DMS114 treated with DMSO at 0.1 percent for 48 hours (cell line): ENCODE measurements around the gene ACTL10.

Source experiments
- DNase-seq: peaks from one replicate; lab custom pipeline; 2025; ENCODE audit not compliant: unreplicated experiment; lab: John Stamatoyannopoulos, UW

ACTL10 gene

DNA sequence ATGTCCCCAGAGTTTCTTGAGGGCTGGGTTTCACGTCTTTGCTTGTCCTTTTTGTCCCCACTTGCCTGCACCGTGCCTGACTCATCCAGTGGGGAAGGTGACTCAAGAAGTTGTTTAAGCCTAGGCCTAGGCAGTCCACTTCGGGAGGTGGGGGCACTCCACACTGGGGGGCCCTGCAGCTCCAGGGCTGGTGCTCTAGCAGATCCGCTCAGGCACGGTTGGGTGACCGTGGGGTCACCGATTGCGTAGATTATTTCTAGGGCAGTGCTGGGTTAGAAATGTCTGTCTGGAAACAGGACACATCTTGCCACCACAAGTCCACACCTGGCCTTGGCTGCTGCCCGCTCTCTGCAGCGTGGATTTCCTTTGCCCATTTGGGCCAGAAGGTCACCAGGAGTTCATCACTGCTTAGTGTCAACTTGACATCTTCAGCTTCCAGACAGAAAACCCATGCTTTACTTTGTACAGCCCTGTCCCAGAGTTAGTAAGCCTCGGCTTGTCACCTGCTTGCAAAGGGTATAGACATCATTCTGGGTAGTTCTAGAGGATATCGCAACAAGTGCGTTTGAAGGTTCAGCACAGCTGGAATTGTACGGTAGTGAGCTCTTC is 18.2 kb upstream of the ACTL10 start:
- DNase-seq, result no peak

DNA sequence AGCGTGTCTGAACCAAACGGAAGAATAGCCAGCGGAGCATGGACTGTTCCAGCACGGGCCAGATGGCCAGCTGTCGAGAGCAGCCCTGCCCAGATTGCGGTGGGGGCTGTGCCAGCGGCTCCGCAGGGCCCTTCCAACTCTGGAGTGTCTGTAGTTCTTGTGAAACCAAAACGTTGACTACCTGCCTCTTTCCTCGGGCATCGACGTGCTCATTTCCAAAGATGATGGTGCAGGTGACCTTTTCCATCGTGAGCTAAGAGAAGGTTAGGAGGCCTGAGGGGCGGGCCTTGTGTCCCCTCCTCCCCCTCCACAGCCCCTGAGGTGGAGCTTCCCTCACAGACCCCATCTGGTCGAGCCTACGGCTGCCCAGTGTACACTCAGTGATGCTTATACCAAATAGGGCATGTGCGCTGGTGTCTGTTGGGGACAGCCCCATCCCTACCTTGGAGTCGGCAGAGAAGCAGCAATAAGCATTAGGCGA is 17.5 kb upstream of the ACTL10 start:
- DNase-seq, result no peak

DNA sequence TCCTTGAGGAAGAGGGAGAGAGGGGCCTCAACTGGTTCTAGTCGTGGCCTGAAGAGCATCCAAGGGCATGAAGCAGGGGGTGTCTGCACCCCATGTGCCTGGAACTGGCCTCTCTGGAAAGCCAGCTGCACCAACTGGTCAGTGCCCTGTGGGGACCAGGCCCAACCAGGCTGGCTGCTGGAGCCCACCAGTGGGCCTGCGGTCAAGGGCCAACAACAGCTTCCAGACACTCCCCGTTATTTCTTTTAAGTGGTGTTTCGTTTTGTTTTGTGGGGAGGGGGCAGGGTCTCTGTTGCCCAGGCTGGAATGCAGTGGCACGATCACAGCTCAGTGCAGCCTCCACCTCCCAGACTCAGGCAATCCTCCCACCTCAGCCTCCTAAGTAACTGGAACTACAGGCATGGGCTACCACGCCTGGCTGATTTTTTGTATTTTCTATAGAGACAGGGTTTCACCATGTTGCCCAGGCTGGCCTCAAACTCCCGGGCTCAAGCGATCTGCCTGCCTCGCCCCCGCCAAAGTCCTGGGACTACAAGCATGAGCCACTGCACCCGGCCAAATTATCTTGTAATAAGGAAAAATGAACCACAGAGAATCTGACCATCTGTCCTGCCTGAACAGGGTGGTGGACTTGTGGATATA is 16.5 kb upstream of the ACTL10 start:
- no peak for DNase-seq

DNA sequence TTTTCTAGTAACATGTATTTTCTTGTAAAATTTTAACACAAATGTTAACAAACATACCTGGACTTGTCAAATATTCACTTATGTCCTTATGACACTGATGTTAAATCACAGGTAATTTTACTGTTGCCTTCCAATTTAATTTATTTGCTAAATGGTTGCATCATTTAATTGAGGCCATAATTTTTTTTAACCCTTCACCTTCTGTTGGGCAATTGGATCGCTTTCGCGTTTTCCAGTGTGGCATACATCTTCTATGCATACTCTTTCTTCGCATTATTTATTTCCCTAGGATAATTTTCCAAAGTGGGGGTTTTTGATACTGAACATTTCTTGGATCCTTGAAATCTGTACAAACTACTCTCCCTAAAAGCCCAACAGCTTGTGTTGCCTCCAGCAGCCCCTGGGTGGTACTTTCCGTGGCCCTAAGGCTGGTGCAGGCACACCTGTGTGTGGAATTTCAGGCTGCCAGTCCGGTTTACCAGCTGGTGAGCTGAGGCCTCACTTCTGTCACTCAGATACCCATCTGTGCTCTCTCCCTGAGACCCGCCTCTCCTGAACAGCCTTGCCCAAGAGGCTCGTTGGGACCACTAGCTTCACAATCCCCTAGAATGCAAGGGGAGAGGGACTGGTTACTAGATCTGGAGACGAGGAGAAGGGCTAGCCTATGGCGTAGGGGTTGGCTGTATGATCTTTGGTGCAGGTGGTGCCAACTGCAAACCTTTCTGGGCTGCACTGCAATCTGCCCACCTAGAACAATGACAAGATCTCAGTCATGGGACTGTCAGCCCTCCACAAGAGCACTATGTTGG is 15.8 kb upstream of the ACTL10 start:
- DNase-seq, result no peak

DNA sequence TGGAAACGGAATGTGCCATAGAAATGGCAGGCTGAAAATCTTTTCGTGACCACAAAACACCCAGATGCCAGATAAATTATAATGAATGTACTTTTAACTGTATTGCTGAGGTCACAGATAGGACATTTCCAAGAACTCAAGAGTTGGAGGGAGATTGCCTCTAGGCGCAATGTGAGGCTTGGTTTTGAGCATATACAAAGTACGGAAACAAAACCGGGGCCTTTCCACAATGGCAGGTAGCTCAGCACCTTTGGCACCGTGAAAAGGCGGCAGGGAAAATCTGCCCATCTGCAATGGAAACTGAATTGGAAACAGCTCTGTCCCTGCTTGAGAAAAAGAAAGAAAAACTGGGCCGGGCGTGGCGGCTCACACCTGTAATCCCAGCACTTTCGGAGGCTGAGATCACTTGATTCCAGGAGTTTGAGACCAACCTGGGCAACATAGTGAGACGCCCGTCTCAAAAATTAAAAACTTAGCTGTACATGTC is 15.1 kb upstream of the ACTL10 start:
- DNase-seq, result no peak

DNA sequence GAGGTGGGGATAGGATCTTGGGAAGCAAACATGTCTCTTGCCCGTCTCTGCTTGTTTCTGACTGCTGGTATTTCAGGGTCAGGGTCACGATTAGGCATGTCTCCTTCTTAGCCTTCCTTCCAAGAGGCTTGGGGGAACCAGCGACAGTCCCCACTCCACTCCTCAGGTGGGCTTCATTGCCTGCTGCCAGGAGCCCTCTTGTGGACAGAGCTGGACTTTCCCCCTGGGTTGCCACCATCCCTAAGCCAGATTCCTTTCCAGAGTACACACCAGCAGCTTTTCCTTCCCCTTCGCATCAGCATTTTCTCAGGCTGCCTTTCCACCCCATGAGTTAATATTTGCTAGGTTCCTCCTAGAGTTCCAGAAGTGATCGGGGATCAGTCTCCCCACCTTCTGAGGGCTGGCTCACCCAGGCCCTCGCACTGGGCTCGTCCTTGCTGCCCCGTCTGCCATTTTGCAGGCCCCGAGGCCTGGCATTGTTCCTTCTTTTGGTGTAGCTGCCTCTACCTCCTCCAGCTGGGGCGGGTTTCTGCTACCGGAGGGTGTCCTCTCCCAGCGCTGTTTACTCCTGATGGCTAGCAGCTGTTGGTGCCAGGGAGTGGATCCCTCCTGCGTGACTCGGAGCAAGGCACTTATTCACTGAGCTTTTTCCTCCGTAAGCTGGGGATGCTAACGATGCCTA is 13.4 kb upstream of the ACTL10 start:
- DNase-seq, result peak; percentile 54

DNA sequence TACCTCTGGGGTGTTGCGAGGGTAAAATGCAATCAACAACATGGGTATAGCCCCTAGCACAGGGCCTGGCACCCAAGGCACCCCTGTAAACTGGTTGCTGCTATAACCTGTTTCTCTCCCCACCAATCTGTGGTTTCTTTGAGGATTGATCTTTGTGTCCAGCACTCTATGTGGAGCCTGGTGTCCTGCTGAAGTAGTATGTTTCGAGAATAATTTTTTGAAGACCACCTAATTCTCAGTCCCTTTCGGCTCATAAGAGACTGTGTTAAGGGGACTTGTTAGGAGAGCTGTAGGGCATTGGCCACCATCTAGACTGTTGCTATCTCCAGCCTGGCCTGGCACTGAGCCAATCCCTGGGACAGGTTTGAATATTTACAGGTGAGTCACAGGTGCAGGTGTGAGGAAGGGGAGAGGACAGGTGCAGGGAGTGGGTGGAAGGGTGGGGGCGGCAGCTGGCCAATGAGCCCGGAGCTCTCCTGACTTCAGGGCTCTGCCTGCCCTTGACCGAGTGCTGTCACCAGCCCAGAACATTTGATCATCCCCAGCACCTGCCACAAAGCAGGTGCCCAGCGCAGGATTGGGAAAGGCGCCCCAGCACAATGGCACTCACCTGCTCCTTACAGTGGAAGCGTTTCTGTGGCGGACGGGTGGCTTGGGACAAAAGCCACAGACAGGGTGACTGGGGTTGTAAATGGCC is 12.7 kb upstream of the ACTL10 start:
- no peak for DNase-seq

DNA sequence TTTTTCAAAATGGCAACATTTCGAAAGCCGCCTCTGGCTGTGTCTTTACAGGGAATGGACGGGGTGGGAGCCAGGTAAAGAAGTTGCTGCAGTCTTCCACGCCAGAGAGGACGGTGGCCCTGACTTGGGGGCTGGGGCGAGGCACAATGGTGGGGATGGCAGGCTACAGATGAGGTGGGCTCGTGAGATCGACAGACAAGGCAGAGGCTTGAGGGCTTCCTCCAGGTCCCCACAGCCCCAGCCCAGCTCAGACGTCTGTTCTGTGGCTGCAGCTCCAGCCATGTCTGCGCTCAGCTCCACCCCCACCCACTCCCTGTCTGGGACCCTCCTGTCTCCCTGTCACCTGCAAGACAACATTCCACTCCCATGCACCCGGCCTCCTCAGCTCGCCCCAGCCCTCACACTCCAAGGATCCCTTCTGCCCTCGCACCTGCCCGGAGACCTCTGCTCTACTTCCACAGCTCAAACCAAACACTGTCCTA is 12.0 kb upstream of the ACTL10 start:
- DNase-seq, result no peak

DNA sequence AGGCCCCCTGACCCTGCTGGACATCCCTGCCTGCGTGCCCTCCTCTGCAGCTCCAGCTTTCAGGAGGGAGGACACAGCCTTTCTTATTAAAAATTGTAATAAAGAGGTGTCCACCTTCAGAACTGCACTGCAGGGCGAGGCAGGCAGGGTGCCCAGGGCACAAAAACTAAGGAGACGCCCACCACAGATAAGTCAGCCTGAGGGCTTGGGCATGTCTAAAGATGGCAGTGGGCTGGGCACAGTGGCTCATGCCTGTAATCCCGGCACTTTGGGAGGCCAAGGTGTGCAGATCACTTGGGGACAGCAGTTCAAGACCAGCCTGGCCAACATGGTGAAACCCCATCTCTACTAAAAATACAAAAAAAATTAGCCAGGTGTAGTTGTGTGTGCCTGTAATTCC is 11.6 kb upstream of the ACTL10 start:
- no peak for DNase-seq

DNA sequence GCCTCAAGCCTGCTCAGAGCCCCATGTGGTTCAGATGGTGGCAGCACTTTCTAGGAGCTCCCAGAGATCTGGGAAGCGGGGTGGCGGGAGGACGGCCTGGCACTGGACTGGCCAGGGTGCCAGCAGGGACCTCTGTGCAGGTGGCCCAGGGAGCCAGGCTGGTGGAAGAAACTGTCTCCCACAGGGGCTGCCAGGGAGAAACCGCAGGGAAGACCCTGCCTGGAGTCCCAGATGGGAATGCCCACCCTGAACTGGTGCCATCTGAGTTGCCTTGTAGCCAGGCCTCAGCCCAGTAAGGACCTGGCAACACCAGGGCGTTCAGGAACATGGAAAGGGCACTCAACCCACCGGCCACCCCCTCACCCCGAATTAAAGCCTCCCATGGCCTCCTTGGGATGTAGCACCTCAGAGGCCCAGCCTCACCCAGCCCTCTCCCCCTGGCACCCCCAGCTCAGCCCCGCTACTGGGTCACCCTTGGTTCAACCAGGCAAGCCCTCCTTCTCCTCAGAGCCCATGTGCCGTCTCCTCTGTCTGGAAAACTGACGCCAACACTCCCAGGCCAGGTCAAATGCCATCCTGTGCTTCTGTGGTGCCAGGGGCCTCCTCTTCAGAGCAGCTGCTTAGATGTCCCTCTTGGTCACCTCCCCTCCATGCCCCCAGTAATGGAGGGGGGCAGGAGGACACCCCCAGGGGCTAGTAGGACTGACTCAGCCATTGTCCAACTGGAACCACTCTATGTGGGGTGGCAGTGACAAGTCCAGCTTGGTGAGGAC is 10.5 kb upstream of the ACTL10 start:
- DNase-seq, result no peak

DNA sequence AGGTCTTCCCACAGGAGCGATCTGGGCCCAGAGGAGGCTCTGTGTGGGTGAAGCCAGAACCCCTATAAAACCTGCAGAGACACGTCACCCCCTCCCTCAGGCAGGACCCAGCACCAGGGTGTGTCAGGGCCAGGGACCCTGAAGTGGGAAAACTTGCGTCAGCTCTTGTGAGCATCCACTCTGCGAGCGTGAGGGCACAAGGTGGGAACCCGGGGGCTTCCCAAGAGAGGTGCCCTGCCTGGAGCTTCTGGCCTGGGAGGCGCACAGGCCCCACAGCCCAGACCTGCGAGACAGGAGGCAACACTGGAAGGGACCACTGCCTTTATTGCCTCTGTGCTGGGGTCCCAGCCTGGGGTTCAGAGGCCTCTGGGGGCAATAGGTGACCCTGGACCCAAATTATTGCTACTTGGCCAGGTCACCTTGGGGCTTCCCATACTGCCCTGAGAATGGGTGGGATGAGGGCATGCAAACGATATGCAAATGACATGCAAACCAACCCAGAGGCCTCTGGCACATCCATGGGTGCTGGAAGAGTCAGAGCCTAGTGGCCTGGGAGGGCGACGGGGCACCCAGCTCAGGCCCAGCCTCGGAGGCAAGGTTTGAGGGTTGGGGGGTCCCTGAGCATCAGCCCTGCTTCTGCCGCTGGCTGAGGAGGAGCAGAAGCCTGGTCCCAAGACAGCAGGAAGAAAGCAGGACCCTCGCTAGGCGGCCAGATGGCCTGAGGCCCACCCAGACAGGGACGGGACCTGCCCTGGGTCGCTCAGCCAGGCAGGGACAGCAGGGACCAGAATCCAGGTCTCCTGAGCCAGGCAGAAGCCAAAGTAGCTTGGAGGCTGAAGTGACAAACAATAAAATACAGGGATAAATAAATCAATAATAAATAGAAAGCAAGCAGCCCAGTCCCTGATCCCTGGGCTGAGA is 9.7 kb upstream of the ACTL10 start:
- DNase-seq, result no peak

DNA sequence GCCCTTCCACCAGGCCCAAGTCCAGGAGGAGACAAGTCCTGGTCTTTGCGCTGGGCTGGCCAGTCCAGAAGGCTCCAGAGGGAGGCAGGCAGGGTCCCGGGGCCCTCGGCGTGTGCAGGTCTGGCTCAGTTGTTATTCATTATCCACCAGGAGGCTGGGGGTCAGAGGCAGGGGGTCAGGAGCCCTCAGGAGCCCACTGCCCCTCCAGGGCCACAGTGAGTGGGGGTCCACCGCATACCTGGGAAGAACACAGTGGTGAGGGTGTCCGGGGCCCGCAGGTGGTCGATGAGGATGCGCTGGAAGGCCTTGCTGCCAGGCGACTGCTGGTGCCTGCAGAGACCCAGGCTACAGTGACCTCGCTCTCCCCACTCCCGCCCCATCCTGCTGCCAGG is 9.0 kb upstream of the ACTL10 start:
- DNase-seq, result no peak

DNA sequence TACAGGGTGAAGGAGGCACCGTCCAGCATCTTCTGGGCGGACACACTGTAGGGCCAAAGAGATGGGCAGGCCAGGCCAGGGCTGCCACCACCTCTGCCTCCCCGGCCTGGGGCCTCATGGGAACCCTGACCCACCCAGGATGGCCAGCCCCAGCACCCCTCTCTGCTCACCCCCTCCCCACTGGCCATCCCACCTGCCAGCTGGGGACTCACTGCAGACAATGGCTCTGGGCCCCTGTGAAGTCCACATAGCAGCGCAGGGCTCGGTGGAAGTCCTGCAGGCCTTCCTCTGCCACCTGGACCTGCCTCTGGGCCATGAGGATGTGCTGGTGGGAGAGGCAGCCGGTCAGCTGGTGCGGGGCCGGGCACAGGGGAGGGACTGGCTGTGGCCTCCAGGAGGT is 8.2 kb upstream of the ACTL10 start:
- DNase-seq, result no peak

DNA sequence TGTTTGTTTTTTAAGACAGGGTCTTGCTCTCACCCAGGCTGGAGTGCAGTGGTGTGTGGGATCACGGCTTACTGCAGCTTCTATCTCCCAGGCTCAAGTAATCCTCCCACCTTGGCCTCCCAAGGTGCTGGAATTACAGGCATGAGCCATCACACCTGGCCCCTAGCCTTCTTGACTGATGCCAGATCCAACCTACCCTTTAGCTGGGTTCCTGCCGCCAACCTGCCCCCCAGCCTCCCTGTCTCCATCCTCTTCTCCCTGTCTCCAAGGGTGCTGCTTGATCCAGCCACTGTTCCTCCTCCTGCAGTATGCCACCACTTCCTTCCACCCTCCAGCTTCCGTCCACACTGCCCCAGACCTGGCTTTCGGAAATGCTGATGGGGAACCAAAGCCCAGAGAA is 7.8 kb upstream of the ACTL10 start:
- no peak for DNase-seq

DNA sequence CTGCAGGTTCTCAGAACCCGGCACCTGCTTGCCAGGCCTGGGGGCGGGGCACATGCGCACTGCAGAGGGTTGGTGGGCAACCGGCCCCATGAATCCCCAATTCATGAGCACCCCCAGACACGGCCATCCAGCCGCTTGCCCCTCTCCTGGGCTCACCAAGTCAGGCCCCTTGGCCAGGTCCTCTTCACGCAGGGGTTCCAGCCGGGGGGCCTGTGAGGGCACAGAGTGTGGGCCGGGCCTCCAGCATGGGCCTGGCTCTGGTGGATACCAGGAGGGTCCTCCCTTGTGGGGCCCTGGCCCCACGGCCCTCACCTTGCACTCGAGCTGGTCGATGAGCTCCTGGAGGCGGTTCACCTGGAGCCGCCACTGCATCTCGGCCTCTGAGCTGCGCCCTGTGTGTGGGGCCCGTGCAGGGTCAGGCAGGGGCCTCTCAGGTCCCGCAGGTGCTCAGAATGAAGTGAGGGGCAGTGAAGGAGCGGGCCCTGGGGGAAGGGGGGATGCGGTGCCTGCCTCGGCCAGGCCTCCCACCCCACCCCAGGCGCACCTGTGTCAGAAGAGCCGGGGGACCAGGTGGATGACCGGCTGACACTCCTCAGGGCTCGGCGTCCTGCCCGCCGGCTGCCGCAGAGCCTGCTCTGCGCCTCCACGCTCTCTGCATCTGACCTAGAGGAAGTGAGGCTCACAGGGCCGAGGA is 7.3 kb upstream of the ACTL10 start:
- DNase-seq, result no peak

DNA sequence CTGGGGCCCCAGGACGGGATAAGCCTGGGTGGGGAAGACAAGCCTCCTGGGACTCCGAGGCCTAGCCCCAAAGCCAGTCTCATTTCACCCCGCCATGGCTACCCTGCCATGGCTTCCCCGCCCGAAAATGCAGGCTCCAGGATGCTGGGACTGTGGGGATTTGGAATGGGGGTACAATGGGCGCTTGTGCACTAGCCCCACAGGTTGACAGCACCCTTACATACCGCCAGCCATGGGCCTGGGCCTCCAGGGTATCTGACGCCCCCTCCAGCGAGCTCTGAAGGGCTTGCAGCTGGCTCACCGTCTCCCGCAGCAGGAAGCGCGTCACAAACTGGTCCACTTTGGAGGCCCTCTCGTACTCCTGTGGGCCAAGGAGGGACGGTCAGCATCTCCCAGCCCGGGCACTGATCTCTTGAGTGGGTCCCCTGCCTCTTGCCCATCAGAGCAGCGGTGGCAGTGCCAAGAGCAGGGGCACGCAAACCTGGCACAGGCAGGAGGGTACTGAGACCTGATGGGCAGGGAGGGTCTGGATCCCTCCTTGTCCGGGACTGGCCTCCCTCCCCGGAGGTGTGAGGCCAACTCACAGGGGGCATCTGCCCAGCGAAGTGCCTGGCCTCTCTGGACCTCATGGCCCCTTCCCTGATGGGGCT is 6.6 kb upstream of the ACTL10 start:
- no peak for DNase-seq

DNA sequence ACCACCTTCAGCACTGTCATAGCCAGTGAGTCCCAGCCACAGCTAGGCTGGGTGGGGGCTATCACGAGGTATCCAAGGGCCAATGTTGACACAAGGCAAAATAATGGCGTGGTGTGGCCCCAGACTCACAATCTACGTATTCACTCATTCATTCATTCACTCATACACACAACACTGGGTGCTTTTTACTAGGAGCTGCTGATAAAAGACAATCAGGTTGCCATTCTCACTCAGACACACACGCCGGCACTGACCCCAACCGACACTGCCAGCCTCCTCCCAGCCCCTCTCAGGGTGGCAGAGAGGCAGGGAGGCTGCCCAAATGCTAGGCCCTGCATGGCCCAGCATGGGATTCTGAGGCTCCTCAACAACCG is 6.1 kb upstream of the ACTL10 start:
- DNase-seq, result no peak

DNA sequence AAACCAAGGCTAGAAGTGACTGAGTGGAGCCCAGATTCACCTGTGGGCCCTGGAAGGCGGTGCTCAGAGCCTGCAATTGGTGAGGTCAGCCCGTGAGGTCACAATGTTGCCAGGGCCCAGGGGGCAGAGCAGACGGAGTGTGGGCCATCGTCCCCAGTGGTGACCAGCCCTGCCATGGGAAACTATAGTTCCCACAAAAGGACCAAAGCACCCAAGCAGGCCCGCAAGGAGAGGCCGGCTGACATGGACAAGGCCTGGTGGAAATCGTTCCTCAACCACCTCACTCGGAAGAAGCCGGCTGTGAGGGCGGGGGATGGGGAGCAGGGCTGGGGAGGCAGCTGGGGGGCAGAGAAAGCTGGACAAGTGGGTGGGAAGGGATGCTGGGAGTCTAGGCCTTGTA is 4.6 kb upstream of the ACTL10 start, which contains the start of gene C20orf144:
C20orf144 (plus strand) TSS at position 156 of the 400 bp plus-strand sequence; CDS start at position 175, 19 bp downstream.
- no peak for DNase-seq
